ENCODE data around the gene KLF13. TPM values are rescaled to one million over a fixed set of nuclear protein-coding genes. Genes with fewer than 3 reads are reported as not detected.

KLF13 gene
- polyA plus RNA-seq, 2 donors = 9.0 to 20.9 TPM

DNA sequence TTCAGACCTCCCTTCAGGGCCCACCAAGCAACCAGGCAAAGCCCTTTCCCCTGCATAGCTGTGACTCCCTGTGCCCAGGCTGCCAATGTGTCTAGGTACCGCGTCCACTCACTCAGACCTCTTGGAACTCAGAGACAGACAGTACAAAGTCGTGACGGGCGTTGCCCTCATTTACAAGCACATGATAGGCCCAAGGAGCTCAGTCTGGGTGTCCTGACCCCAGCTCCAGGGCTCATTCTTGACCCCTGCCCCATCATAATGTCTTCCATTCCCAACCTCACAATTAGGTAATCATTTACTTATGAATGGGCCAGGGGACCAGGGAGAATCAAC lies 56.0 kb downstream of the KLF13 start:
- WGBS, 2 donors = 80 to 88% methylated on average over 5 of the region's 5 CpGs

DNA sequence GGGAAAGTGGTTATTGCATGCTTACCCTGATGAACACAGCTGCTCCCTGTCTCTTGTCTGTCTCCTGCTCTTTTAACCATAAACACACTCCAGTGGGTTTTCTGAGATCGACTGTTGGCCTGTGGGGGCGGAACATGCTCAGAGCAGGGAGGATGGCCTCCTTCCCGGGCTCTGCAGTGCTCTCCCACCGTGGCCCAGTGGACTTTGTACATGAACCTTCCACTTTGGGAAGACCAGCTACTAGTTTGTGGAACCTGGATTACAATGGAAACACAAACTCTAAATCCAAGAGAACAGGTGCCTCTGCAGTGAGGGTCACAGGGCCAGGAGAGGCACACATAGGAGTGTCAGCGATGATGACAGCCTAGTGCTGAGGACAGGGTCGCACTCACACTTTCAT lies 56.5 kb downstream of the KLF13 start:
- peaks cover 0 to 9% of the 10 kb centered on the region in 2 donors for H3K4me1 ChIP-seq (ENCODE audit: control insufficient read depth in 2 of 2, insufficient read depth in 2 of 2, low read length in 1 of 2)
- WGBS, 2 donors = 77 to 85% methylated on average over 6 of the region's 6 CpGs
- no peaks in the 10 kb centered on the region for H3K9me3 ChIP-seq (ENCODE audit: control insufficient read depth in 2 of 2, insufficient read depth in 1 of 2, low read depth in 1 of 2, low read length in 1 of 2)
- H3K4me3 ChIP-seq (ENCODE audit: low read depth in 1 of 2, low read length in 2 of 2) = no peak overlapping the region
- no peaks in the 10 kb centered on the region for H3K27me3 ChIP-seq (ENCODE audit: control insufficient read depth in 1 of 2, insufficient read depth in 2 of 2, low read length in 2 of 2)
- no peak overlapping the region for H3K27ac ChIP-seq (ENCODE audit: low read depth in 2 of 2, low read length in 1 of 2)
- peaks cover 7 to 8% of the 10 kb centered on the region in 2 donors for H3K36me3 ChIP-seq (ENCODE audit: control insufficient read depth in 2 of 2, insufficient read depth in 2 of 2, low read length in 1 of 2)

More for the DNA sequence above, 56.0 kb downstream of the KLF13 start:
- peaks cover 0 to 7% of the 10 kb centered on the region in 2 donors for H3K4me1 ChIP-seq (ENCODE audit: control insufficient read depth in 2 of 2, insufficient read depth in 2 of 2, low read length in 1 of 2)
- H3K27ac ChIP-seq (ENCODE audit: low read depth in 2 of 2, low read length in 1 of 2) = no peak overlapping the region
- H3K27me3 ChIP-seq (ENCODE audit: control insufficient read depth in 1 of 2, insufficient read depth in 2 of 2, low read length in 2 of 2) = no peaks in the 10 kb centered on the region
- H3K36me3 ChIP-seq (ENCODE audit: control insufficient read depth in 2 of 2, insufficient read depth in 2 of 2, low read length in 1 of 2) = peaks cover 9 to 12% of the 10 kb centered on the region in 2 donors
- H3K4me3 ChIP-seq (ENCODE audit: low read depth in 1 of 2, low read length in 2 of 2) = no peak overlapping the region
- no peaks in the 10 kb centered on the region for H3K9me3 ChIP-seq (ENCODE audit: control insufficient read depth in 2 of 2, insufficient read depth in 1 of 2, low read depth in 1 of 2, low read length in 1 of 2)

DNA sequence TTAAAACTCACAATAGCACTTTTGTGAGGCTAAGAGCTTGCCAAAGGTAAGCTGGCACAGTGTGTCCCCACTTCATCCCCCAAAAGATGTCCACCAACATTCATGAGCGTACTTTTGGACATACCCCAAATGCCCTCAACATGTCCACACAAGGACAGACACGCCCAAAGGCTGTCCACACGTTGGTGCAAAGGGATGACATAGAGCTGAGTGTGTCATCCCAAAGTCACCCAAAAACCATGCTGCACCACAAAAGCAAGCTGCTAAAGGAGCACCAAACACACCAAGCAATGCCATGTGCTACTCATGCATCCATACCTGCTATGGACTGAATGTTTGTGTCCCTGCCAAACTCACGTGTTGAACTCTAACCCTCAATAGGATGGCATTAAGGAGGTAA lies 57.9 kb downstream of the KLF13 start:
- H3K36me3 ChIP-seq (ENCODE audit: control insufficient read depth in 2 of 2, insufficient read depth in 2 of 2, low read length in 1 of 2) = peaks cover 2 to 7% of the 10 kb centered on the region in 2 donors
- H3K27me3 ChIP-seq (ENCODE audit: control insufficient read depth in 1 of 2, insufficient read depth in 2 of 2, low read length in 2 of 2) = no peaks in the 10 kb centered on the region
- WGBS, 2 donors = 64 to 79% methylated on average over 4 of the region's 4 CpGs
- no peak overlapping the region for H3K4me3 ChIP-seq (ENCODE audit: low read depth in 1 of 2, low read length in 2 of 2)
- no peak overlapping the region for H3K27ac ChIP-seq (ENCODE audit: low read depth in 2 of 2, low read length in 1 of 2)
- H3K4me1 ChIP-seq (ENCODE audit: control insufficient read depth in 2 of 2, insufficient read depth in 2 of 2, low read length in 1 of 2) = peaks cover 0 to 9% of the 10 kb centered on the region in 2 donors
- no peaks in the 10 kb centered on the region for H3K9me3 ChIP-seq (ENCODE audit: control insufficient read depth in 2 of 2, insufficient read depth in 1 of 2, low read depth in 1 of 2, low read length in 1 of 2)

DNA sequence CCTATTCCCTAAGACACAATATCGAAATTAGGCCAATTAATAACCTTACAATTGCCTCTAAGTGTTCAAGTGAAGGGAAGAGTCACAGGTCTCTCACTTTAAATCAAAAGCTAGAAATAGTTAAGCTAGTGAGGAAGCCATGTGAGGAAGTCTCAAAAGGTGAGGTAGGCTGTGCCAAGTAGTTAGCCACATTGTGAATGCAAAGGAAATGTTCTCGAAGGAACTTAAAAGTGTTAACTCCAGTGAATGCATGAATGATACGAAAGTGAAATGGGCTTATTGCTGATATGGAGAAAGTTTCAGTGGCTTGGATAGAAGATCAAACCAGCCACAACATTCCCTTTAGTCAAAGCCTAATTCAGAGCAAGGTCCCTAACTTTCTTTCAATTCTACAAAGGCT lies 59.1 kb downstream of the KLF13 start:
- no peak overlapping the region for H3K4me3 ChIP-seq (ENCODE audit: low read depth in 1 of 2, low read length in 2 of 2)
- 79 to 83% methylated on average over 3 of the region's 3 CpGs for WGBS, 2 donors
- H3K9me3 ChIP-seq (ENCODE audit: control insufficient read depth in 2 of 2, insufficient read depth in 1 of 2, low read depth in 1 of 2, low read length in 1 of 2) = no peaks in the 10 kb centered on the region
- no peaks in the 10 kb centered on the region for H3K27me3 ChIP-seq (ENCODE audit: control insufficient read depth in 1 of 2, insufficient read depth in 2 of 2, low read length in 2 of 2)
- H3K27ac ChIP-seq (ENCODE audit: low read depth in 2 of 2, low read length in 1 of 2) = no peak overlapping the region
- peaks cover 0 to 9% of the 10 kb centered on the region in 2 donors for H3K4me1 ChIP-seq (ENCODE audit: control insufficient read depth in 2 of 2, insufficient read depth in 2 of 2, low read length in 1 of 2)
- peaks cover 0 to 3% of the 10 kb centered on the region in 2 donors for H3K36me3 ChIP-seq (ENCODE audit: control insufficient read depth in 2 of 2, insufficient read depth in 2 of 2, low read length in 1 of 2)

DNA sequence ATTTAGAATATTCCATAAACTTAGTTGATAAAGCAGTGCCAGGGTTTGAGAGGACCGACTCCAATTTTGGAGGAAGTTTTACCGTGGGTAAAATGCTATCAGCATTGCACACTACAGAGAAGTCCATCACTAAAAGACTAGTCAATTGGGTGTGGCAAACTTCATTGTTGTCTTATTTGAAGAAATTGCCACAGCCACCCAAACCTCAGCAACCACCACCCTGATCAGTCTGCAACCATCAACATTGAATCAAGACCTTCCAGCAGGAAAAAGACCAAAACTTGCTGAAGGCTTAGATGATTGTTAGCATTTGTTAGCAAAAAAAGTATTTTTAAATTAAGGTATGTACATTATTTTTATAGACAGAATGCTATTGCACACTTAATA lies 60.5 kb downstream of the KLF13 start:
- no peak overlapping the region for H3K4me3 ChIP-seq (ENCODE audit: low read depth in 1 of 2, low read length in 2 of 2)
- WGBS, 2 donors = 56 to 84% methylated on average over 2 of the region's 2 CpGs
- no peaks in the 10 kb centered on the region for H3K9me3 ChIP-seq (ENCODE audit: control insufficient read depth in 2 of 2, insufficient read depth in 1 of 2, low read depth in 1 of 2, low read length in 1 of 2)
- H3K4me1 ChIP-seq (ENCODE audit: control insufficient read depth in 2 of 2, insufficient read depth in 2 of 2, low read length in 1 of 2) = peaks cover 0 to 7% of the 10 kb centered on the region in 2 donors
- H3K36me3 ChIP-seq (ENCODE audit: control insufficient read depth in 2 of 2, insufficient read depth in 2 of 2, low read length in 1 of 2) = no peaks in the 10 kb centered on the region
- no peak overlapping the region for H3K27ac ChIP-seq (ENCODE audit: low read depth in 2 of 2, low read length in 1 of 2)
- H3K27me3 ChIP-seq (ENCODE audit: control insufficient read depth in 1 of 2, insufficient read depth in 2 of 2, low read length in 2 of 2) = no peaks in the 10 kb centered on the region

DNA sequence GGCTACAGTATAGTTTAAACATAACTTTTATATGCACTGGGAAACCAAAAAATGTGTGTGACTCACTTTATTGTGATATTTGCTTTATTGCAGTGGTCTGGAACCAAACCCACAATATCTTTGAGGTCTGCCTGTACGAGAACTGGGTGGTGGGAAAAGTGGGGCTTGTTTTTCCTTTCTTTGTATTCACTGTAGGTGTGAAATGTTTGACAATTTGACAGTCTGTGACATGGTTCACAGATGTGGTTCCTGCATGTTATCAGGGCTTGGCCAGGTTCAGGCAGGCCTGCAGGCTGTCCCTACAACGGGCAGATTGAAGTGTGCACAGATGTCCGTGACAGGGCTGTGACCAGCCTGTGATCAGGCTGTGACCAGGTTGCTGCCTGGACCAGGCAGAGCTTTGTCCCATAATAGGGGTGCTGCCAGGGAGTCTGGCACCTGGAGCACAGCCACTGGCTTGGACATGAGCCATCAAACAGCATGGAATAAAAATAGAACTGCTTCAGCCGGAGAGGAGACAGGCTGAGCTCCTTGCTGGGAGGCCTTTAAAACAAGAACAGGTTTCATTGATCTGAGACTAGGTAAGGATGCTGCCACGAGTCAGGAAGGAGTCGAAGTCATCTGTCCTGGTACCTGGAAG lies 61.0 kb downstream of the KLF13 start:
- Histone ChIP-seq H3K27ac (ENCODE audit: low read depth in 2 of 2, low read length in 1 of 2) (peak overlapping the region; percentile 14 to 54), H3K27me3 (ENCODE audit: control insufficient read depth in 1 of 2, insufficient read depth in 2 of 2, low read length in 2 of 2) (no peaks in the 10 kb centered on the region), H3K9me3 (ENCODE audit: control insufficient read depth in 2 of 2, insufficient read depth in 1 of 2, low read depth in 1 of 2, low read length in 1 of 2) (no peaks in the 10 kb centered on the region), H3K36me3 (ENCODE audit: control insufficient read depth in 2 of 2, insufficient read depth in 2 of 2, low read length in 1 of 2) (no peaks in the 10 kb centered on the region), H3K4me3 (ENCODE audit: low read depth in 1 of 2, low read length in 2 of 2) (no peak overlapping the region), H3K4me1 (ENCODE audit: control insufficient read depth in 2 of 2, insufficient read depth in 2 of 2, low read length in 1 of 2) (peaks cover 0 to 7% of the 10 kb centered on the region in 2 donors)
- WGBS, 2 donors = 23 to 27% methylated on average over 6 of the region's 6 CpGs

DNA sequence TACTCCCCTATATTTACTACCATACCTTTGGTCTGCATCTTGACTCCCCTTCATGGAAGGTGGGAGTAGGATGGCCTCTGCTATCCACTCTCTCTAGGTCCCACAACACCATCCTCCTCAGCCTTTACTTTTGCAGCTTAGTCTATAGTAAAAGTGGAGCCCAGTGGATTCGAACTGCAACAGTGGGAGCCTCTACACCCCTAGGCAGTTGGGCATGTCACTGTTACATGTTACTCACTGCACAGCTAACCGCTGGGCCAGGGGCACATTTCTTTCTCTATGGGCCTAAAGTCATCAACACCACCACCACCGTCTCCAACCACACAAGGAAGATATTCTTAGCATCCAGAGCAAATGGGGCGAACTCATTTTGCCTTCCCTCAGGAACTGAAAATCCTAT lies 62.9 kb downstream of the KLF13 start:
- H3K9me3 ChIP-seq (ENCODE audit: control insufficient read depth in 2 of 2, insufficient read depth in 1 of 2, low read depth in 1 of 2, low read length in 1 of 2) = no peaks in the 10 kb centered on the region
- H3K27me3 ChIP-seq (ENCODE audit: control insufficient read depth in 1 of 2, insufficient read depth in 2 of 2, low read length in 2 of 2) = no peaks in the 10 kb centered on the region
- peaks cover 0 to 6% of the 10 kb centered on the region in 2 donors for H3K4me1 ChIP-seq (ENCODE audit: control insufficient read depth in 2 of 2, insufficient read depth in 2 of 2, low read length in 1 of 2)
- H3K27ac ChIP-seq (ENCODE audit: low read depth in 2 of 2, low read length in 1 of 2) = no peak overlapping the region
- 89 to 92% methylated on average over 4 of the region's 4 CpGs for WGBS, 2 donors
- H3K36me3 ChIP-seq (ENCODE audit: control insufficient read depth in 2 of 2, insufficient read depth in 2 of 2, low read length in 1 of 2) = no peaks in the 10 kb centered on the region
- H3K4me3 ChIP-seq (ENCODE audit: low read depth in 1 of 2, low read length in 2 of 2) = no peak overlapping the region

DNA sequence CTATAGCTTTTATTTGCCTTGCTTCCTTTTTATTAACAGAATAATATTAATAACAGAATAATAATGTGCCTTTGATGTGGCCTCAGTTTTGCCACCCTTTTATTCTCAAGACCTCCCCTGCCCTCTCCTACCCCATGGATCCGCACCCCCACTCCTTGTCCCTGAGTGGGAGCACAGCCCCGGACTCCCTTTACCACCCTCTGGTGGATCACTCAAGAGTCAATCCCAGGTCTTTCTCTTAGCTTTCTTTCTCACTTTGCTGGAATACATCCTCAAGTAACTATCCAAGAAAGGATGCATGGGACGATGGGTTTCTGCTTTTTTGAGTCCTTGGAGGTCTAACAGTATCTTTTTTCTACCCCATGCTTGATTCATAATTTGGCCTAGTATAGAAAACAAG lies 63.4 kb downstream of the KLF13 start:
- H3K4me3 ChIP-seq (ENCODE audit: low read depth in 1 of 2, low read length in 2 of 2) = no peak overlapping the region
- H3K27me3 ChIP-seq (ENCODE audit: control insufficient read depth in 1 of 2, insufficient read depth in 2 of 2, low read length in 2 of 2) = no peaks in the 10 kb centered on the region
- H3K9me3 ChIP-seq (ENCODE audit: control insufficient read depth in 2 of 2, insufficient read depth in 1 of 2, low read depth in 1 of 2, low read length in 1 of 2) = no peaks in the 10 kb centered on the region
- 92 to 98% methylated on average over 3 of the region's 3 CpGs for WGBS, 2 donors
- peaks cover 0 to 4% of the 10 kb centered on the region in 2 donors for H3K4me1 ChIP-seq (ENCODE audit: control insufficient read depth in 2 of 2, insufficient read depth in 2 of 2, low read length in 1 of 2)
- H3K36me3 ChIP-seq (ENCODE audit: control insufficient read depth in 2 of 2, insufficient read depth in 2 of 2, low read length in 1 of 2) = no peaks in the 10 kb centered on the region
- H3K27ac ChIP-seq (ENCODE audit: low read depth in 2 of 2, low read length in 1 of 2) = no peak overlapping the region

DNA sequence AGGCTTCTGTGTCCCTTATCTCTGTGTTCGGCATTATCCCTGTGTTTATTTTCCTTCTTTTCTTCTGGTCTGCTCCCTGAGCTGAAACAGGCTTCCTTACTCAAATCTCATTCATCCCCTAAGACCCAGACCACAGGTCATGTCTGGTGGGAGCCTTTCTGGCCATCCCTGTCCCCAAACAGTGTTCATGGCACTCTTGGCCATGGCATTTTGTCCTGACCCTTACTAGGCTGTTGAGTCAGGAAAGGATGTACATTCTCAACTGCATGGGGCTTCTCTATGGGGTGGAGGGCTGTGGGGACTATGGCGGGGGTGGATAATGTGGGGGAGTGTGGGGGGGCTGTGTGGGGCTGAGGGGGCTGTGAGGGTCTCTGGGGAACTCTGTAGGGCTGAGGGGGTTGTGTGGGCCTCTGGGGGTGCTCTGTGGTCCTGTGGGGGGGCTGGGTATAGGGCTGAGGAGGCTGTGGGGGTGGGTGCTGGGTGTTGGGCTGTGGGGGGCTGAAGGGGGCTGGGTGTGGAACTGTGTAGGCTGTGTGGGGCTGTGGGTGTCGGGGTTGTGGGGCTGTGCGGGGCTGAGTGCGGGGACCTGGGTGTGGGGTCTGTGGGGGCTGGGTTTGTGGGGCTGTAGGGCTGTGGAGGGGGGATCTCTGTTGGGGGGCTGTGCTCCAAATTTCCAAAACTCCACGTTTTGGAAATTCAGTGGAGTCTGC lies 64.3 kb downstream of the KLF13 start:
- 78 to 82% methylated on average over 6 of the region's 6 CpGs for WGBS, 2 donors
- H3K4me1 ChIP-seq (ENCODE audit: control insufficient read depth in 2 of 2, insufficient read depth in 2 of 2, low read length in 1 of 2) = peaks cover 0 to 4% of the 10 kb centered on the region in 2 donors
- no peaks in the 10 kb centered on the region for H3K9me3 ChIP-seq (ENCODE audit: control insufficient read depth in 2 of 2, insufficient read depth in 1 of 2, low read depth in 1 of 2, low read length in 1 of 2)
- H3K27me3 ChIP-seq (ENCODE audit: control insufficient read depth in 1 of 2, insufficient read depth in 2 of 2, low read length in 2 of 2) = no peaks in the 10 kb centered on the region
- no peaks in the 10 kb centered on the region for H3K36me3 ChIP-seq (ENCODE audit: control insufficient read depth in 2 of 2, insufficient read depth in 2 of 2, low read length in 1 of 2)
- H3K27ac ChIP-seq (ENCODE audit: low read depth in 2 of 2, low read length in 1 of 2) = peak overlapping the region; percentile 42 to 94
- no peak overlapping the region for H3K4me3 ChIP-seq (ENCODE audit: low read depth in 1 of 2, low read length in 2 of 2)

All from esophagus (tissue), 2 donors.